Cardiac fibroblast (primary cell): Measurements from ENCODE around the gene PTCRA.

Source experiments
- DNase-seq, 2 donors: peaks; one replicate each; pipeline versions ENCODE4 v3.0.0 to v3.0.0-alpha.2; 2010; ENCODE audit warnings: low read depth in 2 of 2
- H3K4me3 ChIP-seq, 2 donors: replicated peaks in 1 of 2; 1 replicate in 1 of 2; 2 replicates in 1 of 2; pipeline ENCODE4 v1.5.1; 2011; ENCODE audit warnings: low read depth in 2 of 2, low read length in 2 of 2, mild to moderate bottlenecking in 2 of 2, moderate library complexity in 1 of 2
- TF ChIP-seq, protein P1 (sequence below): IDR thresholded peaks from one replicate; pipeline ENCODE4 v1.5.1; 2011; ENCODE audit warnings: low read depth, mild to moderate bottlenecking, low read length, inconsistent platforms

Gene PTCRA

DNA sequence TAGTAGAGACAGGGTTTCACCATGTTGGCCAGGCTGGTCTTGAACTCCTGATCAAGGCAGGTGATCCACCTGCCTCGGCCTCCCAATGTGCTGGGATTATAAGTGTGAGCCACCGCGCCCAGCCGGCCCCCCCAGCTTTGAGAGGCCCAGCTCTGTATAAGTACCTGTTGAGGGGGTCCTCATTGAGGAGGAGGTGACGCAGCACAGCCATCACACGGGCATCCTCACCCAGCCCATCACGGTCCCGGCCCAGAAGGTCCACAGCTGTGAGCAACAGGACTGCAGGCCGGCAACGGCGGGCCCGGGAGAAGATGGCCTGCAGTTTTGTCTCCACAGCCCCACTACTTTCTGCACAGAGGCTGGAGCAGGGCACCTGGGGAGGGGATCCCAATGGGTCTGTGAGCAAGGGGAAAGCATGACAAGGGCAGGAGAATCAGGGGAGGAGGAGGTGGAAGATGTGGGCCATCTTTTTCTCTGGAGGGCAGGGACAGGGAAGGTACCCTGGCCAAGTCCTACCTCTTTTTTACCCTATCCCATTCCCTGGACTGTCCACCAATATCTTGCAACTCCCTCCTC is 52.4 kb downstream of the PTCRA start:
- no peak for DNase-seq
- no peak overlapping the region for H3K4me3 ChIP-seq
- TF ChIP-seq, protein P1, sequence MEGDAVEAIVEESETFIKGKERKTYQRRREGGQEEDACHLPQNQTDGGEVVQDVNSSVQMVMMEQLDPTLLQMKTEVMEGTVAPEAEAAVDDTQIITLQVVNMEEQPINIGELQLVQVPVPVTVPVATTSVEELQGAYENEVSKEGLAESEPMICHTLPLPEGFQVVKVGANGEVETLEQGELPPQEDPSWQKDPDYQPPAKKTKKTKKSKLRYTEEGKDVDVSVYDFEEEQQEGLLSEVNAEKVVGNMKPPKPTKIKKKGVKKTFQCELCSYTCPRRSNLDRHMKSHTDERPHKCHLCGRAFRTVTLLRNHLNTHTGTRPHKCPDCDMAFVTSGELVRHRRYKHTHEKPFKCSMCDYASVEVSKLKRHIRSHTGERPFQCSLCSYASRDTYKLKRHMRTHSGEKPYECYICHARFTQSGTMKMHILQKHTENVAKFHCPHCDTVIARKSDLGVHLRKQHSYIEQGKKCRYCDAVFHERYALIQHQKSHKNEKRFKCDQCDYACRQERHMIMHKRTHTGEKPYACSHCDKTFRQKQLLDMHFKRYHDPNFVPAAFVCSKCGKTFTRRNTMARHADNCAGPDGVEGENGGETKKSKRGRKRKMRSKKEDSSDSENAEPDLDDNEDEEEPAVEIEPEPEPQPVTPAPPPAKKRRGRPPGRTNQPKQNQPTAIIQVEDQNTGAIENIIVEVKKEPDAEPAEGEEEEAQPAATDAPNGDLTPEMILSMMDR: no peak

DNA sequence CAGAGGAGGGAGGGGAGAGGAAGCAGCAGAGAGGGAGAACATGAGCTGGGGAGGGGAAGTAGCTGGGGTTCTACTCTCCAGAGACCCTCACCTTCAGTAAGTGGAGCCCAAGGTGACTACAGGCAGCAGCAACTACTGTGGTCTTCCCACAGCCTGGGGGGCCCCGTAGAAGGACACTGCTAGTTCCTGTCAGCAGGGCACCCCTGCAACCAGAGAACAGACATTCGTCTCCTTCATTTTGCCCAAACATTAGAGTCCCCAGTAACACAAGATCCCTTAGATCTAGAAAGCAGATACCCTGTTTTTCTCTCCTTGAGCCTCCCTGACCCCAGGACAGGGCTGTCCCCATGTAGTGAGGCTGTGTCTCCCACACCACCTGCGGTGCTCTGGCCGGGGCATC is 52.9 kb downstream of the PTCRA start:
- H3K4me3 ChIP-seq: no peak overlapping the region
- no peak for DNase-seq
- TF ChIP-seq, protein P1: no peak

DNA sequence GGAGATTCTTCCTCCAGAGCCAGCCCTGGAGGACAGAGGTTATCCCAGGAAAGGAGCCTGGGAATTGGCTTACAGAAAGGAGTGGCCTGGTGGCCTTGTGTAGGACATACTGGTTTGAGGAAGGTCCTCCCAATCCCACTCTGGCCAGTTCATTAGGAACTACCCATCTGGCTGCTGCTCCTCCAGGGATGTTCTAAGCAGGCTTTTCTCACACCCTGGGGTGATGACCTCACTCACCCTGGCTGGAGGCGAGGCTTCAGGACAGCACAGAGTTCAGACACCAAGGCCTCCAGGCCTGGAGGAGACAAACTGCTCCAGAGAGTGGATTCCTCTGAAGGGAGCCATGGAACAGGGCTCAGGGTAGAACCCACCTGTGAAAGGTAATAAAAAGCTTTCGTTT is 53.6 kb downstream of the PTCRA start:
- no peak overlapping the region for H3K4me3 ChIP-seq
- DNase-seq: no peak
- TF ChIP-seq, protein P1: no peak

DNA sequence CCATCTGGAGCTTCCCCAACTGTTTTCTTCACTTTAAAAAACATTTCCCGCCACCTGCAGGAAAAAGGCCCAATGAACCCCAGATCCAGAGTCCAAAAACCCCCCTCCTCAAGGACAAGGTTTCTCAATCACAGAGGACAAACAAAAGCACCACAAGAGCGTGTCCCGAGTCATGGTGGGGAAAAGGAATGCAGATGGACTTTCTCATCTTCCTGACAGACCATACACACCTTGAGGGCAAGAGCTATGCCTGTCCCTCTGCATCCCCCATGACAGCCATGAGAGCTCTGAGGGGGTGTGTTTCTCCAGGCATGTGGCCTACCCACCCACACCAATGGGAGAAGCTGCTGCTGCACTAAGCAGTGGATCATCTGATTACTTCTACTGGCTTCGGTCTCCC is 54.1 kb downstream of the PTCRA start:
- TF ChIP-seq, protein P1: no peak
- DNase-seq: no peak
- H3K4me3 ChIP-seq: no peak overlapping the region

DNA sequence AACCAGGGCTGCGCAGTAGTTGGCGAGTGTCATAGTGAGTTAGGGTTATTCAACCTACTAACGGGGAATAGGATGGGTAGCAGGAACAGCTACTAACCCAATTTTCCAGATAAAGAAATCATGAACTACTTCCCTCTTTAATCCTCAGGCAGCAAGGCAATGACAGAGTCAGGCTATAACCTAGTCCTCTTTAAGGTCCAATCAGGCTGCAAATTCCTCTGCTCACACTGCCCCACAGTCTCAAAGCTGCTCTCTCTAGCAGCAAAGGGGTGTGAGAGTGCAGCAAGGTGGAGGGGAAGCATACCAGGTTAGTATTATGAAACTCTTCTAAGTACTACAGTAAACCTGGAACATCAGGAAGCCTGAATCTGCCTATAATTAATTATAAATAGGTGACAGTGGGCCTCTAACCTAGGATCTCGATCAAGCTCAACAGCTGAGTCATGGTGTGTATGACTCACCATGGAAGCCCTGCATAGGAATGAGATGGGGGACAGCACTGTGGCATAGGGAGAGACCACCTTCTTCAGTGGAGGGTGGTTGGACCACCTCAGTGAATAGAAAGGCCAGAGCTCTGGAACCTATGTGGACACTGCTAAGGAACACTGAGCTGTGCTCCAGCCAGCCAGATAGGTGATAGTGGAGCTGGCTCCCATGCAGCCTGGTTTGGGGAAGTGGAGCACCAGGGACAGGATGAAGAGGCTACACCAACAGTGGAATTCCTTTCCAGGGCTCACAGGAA is 55.2 kb downstream of the PTCRA start:
- DNase-seq: peak in 1 of 2 donors; percentile 29
- TF ChIP-seq, protein P1: no peak
- H3K4me3 ChIP-seq: no peak overlapping the region

DNA sequence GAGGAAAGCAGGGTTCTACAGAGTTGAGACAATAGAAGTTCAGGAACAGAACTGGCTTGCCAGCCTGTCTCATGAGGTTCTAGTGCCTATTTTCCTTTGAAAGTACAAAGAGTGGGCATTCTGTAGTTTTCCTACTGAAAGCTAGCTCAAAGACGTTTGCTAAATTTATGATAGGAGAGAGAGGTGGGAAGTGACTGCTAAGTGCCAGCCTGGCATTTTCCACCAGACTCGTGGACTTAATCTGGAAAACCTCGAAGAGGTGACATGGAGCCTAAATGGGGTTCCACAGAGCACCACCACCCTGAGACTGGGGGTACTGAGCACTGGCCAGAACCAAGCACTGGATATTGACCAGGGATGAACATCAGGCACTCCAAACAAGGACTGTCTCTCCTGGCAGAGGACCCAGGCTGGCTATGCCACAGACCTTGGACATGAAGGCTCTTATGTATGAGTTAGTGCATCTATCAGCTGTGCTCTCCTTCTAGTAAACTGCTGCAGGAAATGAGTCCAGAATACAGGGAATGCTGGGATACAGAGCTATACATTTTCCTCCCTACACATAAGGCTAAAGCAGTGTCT is 56.0 kb downstream of the PTCRA start:
- DNase-seq: no peak
- no peak overlapping the region for H3K4me3 ChIP-seq
- TF ChIP-seq, protein P1: no peak
